ENCODE measurements around the gene ETV6.

Gene ETV6

GRCh38 chr12:11785712-11786111 is 136.2 kb downstream of the ETV6 start:
- DNase-seq, result no peak

DNA sequence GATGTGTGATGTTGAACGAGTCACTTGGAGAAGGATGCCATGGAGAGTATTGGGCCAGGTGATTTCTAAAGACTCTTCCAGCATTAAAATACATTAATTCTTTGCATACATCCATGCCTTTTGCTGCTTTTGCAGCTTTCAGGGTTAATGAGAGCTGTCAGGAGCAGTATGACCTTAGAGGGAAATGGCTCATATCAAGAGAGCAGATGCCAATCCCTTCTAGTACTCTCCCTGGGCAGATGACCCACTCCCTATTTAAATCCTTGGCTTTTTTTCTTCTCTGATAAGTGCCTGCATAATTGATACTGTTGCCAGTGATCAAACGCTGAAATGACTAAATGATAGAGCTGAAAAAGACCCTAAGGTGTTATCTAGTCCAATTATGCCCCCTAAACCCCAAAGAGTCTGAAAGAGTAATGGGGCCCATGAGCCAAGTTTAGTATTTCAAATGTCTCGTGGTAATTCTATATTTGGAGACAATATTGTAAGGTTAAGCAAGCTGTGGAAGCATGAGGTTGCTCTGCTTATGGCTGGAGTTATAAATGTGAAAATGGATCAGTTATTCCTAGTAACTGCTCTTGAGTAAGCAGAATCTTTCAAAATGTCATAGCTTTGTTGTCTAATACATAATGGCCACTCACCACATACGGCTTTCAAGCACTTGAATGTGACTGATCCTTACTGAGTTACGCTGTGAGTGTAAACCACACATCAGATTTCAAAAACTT is 137.3 kb downstream of the ETV6 start:
- DNase-seq, result no peak

DNA sequence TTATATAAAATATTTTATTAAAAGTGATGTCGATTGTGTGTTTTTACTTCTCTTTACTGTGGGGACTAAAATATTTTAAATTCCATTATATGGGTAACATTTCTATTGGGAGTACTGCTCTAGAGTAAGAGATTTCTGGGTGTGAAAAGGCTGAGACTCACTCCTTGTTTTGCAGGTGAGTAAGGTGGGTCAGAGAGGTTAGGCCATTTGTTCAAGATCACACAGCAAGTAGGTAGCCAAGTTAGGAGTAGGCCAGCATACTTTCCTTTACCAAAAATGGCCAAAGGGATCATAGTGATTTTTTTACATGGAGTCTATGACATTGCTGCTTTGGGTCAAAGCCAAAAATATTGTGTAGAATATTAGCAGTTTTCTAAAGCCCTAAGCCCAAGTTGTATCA is 138.0 kb downstream of the ETV6 start:
- no peak for DNase-seq

GRCh38 chr12:11787933-11788849 is 138.7 kb downstream of the ETV6 start:
- no peak for DNase-seq

DNA sequence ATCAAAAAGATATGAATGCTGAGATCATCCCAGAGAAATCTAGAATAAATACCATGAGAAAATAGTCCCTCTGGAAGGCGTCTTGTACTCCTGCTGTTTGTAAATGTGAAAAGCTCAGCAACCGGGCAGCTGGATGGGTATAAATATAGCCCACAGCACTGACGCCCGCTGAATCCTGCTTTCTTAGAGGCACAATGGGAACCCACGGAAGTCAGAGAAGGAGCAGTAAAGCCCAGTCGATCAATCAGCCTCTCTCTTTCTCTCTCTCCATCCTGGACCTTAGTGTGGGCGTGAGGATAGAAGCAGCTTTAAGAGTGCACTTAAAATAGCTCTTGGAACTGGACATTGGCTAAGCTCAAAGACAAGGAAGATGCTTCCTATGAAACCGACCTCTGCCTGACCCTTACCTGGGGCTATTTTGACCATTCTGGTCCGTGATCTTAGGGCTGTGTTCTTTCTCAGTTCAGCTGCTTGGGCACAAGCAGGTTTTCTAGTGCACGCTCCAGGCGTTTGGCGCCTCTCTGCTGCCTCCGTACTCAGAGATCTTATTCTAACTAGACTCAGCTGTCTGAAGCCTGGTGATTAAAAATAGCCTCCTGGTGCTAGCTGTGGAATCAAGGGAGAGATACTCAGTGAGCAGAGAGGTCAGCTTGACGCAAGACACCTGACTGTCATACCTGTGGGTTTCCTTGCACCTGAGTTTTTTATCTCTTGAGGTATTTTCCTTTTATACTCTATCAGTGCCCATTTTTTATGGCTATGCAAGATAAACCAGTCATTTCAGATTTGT is 144.6 kb downstream of the ETV6 start:
- DNase-seq, result no peak

DNA sequence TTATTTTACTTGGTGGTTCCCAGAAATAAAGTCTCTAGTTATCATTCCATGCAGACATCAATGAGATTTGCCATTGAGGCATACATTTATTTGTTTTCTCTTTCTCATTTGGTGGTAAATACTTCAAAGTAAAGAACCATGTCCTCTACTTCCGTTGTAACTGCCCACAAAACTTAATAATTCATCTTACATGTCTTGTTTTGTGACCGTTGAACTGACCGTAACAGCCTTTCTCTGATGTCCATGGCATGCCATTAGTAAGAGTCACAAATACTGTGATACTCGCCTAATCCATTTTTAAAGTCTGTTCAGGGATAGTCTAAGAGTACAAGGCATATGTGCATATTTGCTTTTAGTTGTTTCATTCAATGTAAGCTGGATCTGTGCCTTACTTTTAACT is 145.3 kb downstream of the ETV6 start:
- no peak for DNase-seq

- no peak for DNase-seq
Measured at GRCh38 chr12:11795192-11795912, 145.9 kb downstream of the ETV6 start.

GRCh38 chr12:11795913-11796459 is 146.5 kb downstream of the ETV6 start:
- no peak for DNase-seq

DNA sequence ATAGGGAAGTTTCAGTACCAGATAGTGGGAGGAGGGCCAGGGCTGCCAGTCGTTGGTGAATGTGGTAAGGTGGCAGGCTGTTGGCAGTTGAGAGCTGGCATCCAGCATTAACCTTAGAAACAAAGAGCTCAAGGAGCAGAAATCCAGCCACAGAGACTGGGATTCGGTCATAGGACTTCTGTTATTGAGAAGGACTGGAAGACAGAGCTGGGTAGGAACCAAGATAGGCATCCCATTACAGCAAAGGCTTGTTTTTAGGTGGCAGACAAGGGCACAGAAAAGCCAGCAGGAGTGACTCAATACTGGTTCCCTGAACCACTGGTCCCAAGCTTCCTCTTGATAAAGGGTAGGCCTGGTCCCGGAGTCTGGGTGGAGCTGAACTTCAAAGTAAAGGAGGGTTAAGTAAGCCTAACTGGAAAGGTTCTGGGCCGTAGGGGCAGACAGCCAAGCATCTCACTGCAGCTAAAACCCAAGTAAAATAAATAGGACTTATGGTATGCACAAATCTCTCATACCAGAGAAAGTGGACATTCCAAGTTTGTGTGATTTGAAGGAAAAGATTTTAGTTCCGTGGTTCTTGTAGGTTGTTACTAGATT is 147.9 kb downstream of the ETV6 start:
- no peak for DNase-seq

GRCh38 chr12:11798006-11798708 is 148.7 kb downstream of the ETV6 start:
- DNase-seq, result no peak

- no peak for DNase-seq
Measured at GRCh38 chr12:11798856-11799501, 149.5 kb downstream of the ETV6 start.

DNA sequence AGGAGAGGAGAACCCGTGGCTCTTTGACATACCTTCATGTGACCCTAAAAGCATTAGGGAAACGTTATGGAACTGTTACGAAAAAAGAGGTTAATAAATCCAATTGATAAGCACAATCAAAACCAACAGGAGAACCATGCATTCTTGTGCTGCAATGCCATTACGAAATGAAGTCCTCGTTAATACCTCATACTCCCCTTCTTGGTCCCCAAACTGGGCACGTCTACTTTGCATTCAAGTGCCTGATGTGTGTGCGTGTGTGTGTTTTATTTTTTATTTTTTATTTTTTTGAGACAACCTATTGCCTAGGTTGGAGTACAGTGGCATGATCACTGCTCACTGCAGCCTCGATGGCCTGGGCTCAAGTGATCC is 150.0 kb downstream of the ETV6 start:
- no peak for DNase-seq

DNA sequence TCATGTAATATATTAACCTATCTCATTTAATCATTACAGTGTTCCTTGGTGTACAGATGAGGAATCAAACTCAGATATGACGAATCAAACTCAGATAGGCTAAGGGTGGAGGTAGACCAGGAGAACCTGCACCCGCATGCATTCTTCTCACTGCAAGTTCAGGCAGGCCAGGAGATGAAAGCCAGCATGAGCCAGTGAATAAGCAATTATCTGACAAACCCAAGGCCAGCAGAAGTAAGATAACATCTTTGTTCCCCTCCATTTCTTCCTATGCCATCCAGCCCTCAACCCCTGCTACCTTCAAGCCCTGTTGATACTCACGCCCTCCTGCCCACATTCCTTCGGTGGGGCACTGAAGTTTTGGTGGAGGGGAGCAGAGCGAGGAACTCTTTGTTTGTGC is 152.2 kb downstream of the ETV6 start:
- no peak for DNase-seq

DNA sequence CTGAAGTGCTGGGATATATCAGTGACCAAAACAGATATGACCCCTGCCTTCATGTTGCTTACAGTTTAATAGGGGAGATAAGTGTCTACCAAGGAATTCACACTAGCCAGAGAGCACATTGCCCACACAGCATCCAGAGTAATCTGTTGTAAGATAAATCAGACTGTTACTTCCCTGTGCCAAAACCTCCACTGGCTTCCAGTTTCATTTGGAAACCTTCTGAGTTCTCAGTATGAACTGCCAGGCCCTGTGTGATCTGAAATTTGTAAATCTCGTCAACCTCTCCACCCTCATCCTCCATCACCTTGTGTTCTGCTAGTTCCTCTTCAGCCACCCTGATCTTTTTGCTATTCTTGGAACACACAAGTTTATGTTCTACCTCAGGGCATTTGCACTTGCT is 154.7 kb downstream of the ETV6 start:
- no peak for DNase-seq

GRCh38 chr12:11805043-11805442 is 155.6 kb downstream of the ETV6 start:
- DNase-seq, result no peak

GRCh38 chr12:11805680-11806079 is 156.2 kb downstream of the ETV6 start:
- DNase-seq, result no peak

- no peak for DNase-seq
Measured at GRCh38 chr12:11807458-11807857, 158.0 kb downstream of the ETV6 start.

DNA sequence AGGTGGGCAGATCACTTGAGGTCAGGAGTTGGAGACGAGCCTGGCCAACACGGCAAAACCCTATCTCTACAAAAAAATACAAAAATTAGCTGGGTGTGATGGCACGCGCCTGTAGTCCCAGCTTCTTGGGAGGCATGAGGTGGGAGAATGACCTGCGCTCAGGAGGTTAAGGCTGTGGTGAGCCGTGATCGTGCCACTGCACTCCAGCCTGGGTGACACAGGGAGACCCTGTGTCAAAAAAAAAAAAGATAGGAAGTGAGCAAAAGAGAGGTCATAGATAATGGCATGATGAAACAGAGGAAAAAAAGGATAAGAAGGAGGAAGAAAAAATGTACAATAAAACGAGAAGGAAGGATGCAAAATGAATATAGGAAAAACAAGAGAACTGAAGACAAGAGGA is 159.5 kb downstream of the ETV6 start:
- DNase-seq, result no peak

DNA sequence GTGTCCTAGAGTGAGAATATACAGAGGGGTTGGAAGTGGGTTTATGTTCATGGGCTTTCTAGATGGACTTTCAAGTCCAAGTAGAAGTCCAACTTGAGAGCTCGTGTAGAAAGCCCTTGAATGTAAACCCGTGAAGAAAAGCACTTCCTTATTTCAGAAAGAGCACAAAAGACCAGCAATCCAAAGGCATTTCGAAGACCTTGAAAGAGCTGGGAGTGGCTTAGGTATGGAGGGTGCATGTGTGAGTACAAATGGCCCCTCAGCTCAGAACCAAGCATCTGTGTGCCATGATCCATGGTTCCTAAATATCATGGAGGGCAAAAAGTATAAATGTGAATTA is 160.7 kb downstream of the ETV6 start:
- no peak for DNase-seq

GRCh38 chr12:11811008-11811407 is 161.5 kb downstream of the ETV6 start:
- peak; percentile 57 for DNase-seq

GRCh38 chr12:11812241-11812585 is 162.7 kb downstream of the ETV6 start:
- no peak for DNase-seq

Data from activated CD4-positive, alpha-beta T cell treated with anti-CD3 and anti-CD28 coated beads, Interleukin-2, Interleukin-6, amounts not matched to agents 100 ng/mL and 50 ng/mL, durations not matched to agents 16 hours and 8 hours (primary cell).